GM12891 (cell line): ENCODE measurements around the gene RGS3.

ENCODE experiments used
- DNase-seq: peaks from one replicate; pipeline ENCODE4 v3.0.0; 2011; ENCODE audit warnings: low spot score; ENCODE audit not compliant: insufficient read length
- FAIRE-seq: peaks from 2 replicates; lab custom pipeline; 2011; peaks lifted over from hg19 to GRCh38; lab: Jason Lieb, UNC
- PAX5 ChIP-seq: IDR thresholded peaks from 2 replicates; pipeline ENCODE4 v1.6.1; 2011; ENCODE audit warnings: low read length, moderate library complexity, mild to moderate bottlenecking; ENCODE audit not compliant: insufficient read depth, severe bottlenecking
- POLR2A ChIP-seq: IDR thresholded peaks from 2 replicates; pipeline ENCODE4 v1.6.1; 2011; ENCODE audit warnings: low read depth, low read length, control low read depth
- POLR2AphosphoS5 ChIP-seq: IDR thresholded peaks from 2 replicates; pipeline ENCODE4 v1.6.1; 2011; ENCODE audit warnings: low read depth, low read length, control low read depth
- POU2F2 ChIP-seq: IDR thresholded peaks from 2 replicates; pipeline ENCODE4 v1.6.1; 2011; ENCODE audit warnings: low read depth, mild to moderate bottlenecking, control low read depth, low read length, moderate library complexity
- SPI1 ChIP-seq: IDR thresholded peaks from 2 replicates; pipeline ENCODE4 v1.6.1; 2011; ENCODE audit warnings: low read depth, low read length, control low read depth
- TAF1 ChIP-seq: IDR thresholded peaks from 2 replicates; pipeline ENCODE4 v1.6.1; 2011; ENCODE audit warnings: low read depth, low read length, control low read depth

RGS3 gene

DNA sequence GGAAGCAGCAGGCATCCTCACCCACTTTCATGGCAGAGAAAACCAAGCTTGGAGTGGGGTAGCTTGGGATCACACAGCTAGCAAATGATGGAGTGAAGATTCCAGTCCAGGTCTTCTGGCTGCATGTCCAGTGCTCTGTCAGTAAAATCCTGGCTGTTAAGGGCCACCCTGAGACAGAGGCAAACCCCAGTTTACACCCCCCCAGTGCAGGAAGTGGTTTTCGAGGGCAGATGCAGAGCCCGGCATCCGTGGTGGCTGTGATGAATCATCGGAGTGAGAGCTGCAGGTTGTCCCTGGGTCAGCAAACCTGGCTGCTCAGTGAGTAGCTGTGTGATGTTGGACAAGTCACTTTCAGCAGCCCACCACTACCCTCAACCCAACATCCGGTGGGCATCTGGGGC is 115.4 kb downstream of the RGS3 start:
- TF ChIP-seq POLR2A: no peak
- TF ChIP-seq POLR2AphosphoS5: no peak
- no peak for TF ChIP-seq TAF1
- TF ChIP-seq PAX5: no peak
- no peak for TF ChIP-seq POU2F2
- TF ChIP-seq SPI1: no peak
- FAIRE-seq (peak; percentile 99), DNase-seq (peak; percentile 78)

DNA sequence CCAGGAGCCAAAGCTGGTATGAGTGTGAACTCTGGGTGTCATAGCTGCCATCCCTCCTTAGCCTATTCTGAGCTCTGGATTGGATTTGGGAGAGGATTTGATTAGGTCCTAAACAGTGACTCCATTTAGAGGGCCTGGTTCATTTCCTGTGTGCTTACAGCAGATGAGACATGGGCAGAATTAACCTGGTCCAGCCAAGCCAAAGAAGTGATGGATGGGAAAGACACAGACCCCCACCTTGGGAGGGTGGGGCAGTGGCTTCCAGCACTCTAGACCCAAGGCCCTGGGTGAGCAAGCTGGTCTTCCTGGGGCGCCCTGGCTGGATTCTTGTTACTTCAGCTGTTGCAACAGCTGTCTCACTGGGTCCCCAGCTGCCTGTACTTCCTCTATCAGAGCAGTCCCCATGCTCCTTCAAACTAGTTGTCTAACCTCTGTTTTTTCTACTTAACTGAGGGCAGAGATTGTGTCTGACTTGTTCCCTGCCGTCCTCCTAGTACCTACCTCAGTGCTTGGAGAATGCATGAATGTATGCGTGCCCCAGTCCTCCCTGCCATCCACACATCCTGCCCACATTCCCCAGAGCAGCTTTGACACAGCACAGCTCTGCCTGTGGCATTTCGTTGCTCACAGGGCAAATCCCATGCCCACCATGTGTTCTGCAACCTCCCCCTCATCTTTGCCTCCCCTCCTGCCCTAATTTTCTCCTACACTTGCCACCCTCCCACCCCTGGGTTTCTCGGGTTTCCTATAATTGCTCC is 115.9 kb downstream of the RGS3 start:
- DNase-seq: no peak
- peak; percentile 88 for FAIRE-seq

DNA sequence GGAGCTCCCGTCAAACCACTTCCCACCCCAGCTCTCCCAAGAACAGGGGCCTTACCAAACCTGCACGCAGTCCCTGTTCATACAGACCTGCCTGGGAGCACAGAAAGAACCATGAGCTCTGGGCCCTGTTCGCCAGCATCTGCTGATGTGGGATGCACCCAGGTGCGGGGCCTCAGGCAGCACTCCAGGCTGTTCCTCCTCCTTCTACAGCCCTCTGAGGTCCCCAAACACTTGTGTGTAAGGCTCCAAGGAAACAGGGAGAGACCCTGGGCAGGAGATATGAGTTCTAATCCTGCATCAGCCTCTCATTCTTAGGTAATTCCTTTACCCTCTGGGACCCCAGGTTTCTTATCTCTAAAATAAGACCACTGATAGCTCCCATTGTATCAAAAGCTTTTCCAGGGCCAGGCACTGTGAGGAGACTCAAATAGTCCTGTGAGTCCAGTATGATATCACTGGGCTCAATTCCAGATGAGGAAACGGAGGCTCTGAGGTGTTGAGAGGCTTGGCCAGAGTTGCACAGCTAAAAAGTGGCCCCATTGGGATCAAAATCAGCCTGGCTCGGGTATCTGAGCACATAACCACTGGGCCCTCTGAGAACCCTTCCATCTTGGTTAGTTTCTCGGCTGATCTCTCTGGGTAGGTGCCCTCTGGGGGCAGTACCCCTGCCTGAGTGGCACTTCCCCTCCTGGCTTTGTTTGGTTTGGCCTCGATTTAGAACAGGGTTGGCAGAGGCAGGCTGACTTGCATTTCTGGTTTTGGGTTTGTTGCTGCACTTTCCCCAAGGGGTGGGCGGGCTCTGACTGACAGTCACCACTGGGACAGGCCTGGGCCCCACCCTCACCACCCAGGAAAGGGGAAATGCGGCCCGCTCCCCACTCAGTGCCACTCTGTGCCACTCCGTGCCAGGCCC is 116.8 kb downstream of the RGS3 start:
- DNase-seq: no peak
- TF ChIP-seq POU2F2: no peak
- TF ChIP-seq SPI1: peak; percentile 58
- FAIRE-seq: peak; percentile 77

More for the DNA sequence above, 115.9 kb downstream of the RGS3 start:
- TF ChIP-seq SPI1 (0 out of 2 replicates have a peak, but pooled peaks have one; percentile 11), TAF1 (no peak), POU2F2 (no peak; the same call in 1 of the 2 replicates)

DNA sequence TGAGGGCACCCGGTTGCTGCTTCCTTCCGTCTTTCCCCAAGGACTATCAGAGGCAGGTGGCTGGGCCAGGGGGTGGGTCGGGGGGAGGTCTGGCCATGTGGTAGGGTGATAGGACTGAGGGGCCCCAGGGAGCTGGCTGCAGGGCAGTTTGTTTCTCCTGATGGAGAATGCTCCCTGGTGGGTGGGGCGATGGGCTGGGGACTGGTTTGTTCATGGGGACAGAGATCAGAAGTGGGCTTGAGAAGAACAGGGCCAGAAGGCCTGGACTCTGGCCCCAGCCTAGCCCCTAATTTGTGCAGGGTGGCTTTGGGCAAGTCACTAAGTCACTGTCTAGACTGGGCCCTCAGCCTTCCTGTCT is 117.4 kb downstream of the RGS3 start:
- FAIRE-seq: no peak
- no peak for TF ChIP-seq TAF1
- TF ChIP-seq PAX5: no peak
- no peak for TF ChIP-seq POLR2A
- no peak for TF ChIP-seq POLR2AphosphoS5
- TF ChIP-seq POU2F2: no peak
- TF ChIP-seq SPI1: no peak

DNA sequence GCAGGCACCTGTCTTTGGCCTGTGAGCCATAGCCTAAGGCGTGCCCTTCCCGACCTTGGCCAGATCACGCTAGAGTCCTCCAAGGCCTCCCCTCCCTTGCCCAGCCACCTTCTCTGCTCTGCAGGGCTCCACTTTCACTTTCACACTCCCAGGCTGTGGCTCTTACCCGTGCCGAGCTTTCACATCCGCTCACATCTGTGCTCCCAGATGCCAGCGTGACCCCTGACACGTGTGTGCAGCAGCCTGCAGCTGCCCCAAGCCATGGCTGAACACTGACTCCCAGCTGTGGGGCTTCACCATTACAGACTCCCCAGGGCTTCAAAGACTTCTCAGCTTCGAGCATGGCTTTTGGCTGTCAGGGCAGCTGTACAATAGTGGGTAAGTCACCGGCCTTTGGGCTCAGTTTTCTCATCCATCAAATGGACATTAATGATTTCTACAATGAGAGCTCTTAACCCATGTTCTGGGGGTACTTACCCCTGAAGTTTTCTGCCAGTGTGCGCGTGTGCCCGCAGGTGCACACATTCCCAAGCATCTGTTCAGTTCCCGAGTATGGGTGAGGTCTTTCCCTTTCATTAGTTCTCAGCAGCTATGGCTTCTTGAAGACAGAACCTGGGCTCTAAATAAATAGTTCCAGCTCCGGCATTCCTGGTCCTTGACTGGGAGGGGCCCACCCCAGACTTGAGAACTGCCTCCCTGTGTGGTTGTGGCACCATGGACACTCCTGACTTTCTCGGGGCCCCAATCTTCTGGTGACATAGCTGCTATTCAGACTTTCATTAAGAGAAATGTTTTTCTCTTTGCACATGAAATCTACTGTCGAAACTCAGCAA is 118.6 kb downstream of the RGS3 start:
- TF ChIP-seq SPI1 (peak; percentile 71), POU2F2 (no peak), POLR2AphosphoS5 (peak; percentile 33; the same call in 1 of the 2 replicates), PAX5 (peak; percentile 80)
- FAIRE-seq (peak; percentile 99), DNase-seq (peak; percentile 84)

More for the DNA sequence above, 117.4 kb downstream of the RGS3 start:
- no peak for DNase-seq

DNA sequence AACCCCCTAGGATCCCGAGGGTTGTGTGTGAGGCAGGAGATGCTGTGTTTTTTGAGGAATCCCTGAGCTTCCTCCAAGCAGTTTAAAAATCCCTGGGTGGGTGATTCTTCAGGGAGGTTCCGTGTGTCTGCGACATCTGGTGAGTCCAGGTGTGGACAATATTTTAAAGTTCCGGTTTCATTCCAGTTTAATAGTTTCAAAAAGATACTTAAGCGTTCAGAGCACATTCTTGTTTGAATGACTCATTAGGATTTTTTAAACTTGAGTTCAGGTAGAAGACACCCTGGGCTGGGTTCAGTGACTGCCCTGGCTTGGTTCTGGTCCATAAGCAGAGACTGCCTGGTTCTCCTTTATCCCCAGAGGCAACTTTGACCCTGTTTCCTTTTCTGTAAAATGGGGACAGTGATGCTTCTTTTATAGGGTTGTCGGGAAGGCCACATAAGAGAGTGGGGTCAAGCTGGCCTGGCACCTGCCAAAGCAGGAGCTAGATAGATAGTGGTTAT is 119.2 kb downstream of the RGS3 start:
- no peak for TF ChIP-seq SPI1
- TF ChIP-seq POLR2AphosphoS5: no peak
- TF ChIP-seq TAF1: no peak
- no peak for TF ChIP-seq PAX5
- TF ChIP-seq POU2F2: no peak
- no peak for TF ChIP-seq POLR2A
- DNase-seq (no peak), FAIRE-seq (no peak)

DNA sequence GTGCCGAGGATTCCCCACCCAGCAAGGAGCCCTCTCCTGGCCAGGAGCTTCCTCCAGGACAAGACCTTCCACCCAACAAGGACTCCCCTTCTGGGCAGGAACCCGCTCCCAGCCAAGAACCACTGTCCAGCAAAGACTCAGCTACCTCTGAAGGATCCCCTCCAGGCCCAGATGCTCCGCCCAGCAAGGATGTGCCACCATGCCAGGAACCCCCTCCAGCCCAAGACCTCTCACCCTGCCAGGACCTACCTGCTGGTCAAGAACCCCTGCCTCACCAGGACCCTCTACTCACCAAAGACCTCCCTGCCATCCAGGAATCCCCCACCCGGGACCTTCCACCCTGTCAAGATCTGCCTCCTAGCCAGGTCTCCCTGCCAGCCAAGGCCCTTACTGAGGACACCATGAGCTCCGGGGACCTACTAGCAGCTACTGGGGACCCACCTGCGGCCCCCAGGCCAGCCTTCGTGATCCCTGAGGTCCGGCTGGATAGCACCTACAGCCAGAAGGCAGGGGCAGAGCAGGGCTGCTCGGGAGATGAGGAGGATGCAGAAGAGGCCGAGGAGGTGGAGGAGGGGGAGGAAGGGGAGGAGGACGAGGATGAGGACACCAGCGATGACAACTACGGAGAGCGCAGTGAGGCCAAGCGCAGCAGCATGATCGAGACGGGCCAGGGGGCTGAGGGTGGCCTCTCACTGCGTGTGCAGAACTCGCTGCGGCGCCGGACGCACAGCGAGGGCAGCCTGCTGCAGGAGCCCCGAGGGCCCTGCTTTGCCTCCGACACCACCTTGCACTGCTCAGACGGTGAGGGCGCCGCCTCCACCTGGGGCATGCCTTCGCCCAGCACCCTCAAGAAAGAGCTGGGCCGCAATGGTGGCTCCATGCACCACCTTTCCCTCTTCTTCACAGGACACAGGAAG is 120.2 kb downstream of the RGS3 start:
- FAIRE-seq (no peak), DNase-seq (no peak)
- TF ChIP-seq PAX5: no peak
- TF ChIP-seq POU2F2: no peak
- no peak for TF ChIP-seq SPI1
- TF ChIP-seq POLR2AphosphoS5: no peak
- no peak for TF ChIP-seq POLR2A
- TF ChIP-seq TAF1: no peak

DNA sequence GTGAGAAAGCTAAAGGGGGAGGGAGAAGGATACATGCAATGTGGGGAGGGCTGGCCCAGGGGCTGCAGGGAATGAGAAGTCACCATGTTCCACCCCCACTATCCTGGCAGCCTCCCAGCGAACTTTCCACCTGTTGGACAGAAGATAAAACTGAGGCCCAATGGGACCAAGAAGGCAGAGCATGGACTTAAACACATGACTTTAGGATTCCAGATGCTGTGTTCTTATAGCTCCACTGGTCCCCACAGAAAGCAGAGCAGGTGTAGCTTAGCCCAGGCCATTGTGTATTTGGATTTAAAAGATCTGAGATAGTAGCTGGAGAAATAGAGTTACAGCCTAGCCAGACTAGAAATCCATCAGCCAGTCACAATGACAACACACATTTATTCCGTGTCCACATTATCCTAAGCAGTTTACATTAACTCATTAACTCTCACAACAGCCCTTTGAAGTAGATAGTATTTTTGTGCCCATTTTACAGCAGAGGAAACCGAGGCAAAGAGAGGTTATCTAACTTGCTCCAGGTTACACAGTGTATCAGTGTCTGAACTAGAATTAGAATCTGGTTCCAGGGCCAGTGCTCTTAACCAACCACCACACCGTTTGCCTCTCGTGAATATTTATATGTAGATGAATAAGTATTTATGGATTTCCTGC is 121.0 kb downstream of the RGS3 start:
- no peak for FAIRE-seq
- TF ChIP-seq PAX5: no peak
- no peak for TF ChIP-seq TAF1
- no peak for TF ChIP-seq POLR2AphosphoS5
- TF ChIP-seq POU2F2: no peak
- no peak for TF ChIP-seq SPI1

DNA sequence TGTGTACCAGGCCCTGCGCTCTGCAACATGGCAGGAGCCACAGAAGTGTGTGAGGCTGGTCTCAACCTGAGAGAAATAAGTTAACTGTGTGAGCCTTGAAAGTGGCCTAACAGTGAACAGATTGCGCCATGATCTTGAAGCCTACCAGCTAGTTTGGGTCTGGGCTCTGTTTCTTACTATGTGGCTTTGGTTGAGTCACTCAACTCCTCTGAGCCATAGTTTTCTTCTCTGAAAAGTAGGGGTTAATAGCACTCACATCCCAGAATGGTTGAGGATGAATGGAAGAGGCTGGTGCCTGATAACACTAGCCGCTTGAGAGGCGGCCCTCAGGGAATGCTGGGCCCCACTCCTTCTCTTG is 121.5 kb downstream of the RGS3 start:
- TF ChIP-seq TAF1 (no peak), POU2F2 (no peak), POLR2AphosphoS5 (no peak), SPI1 (no peak), PAX5 (no peak), POLR2A (no peak)
- no peak for DNase-seq
- no peak for FAIRE-seq

More for the DNA sequence above, 121.0 kb downstream of the RGS3 start:
- DNase-seq: no peak
